ENCODE results near the gene SNX3.

- TF ChIP-seq CTCF (IDR thresholded peaks at IDR 0.05 in 4 of 5, conservative IDR thresholded peaks at IDR 0.05 in 1 of 5), result no peak
- TF ChIP-seq POLR2A (IDR thresholded peaks at IDR 0.05), result no peak
These were observed 65.6 kb downstream of the SNX3 start for GRCh38 chr6:108195209-108195608.

All from gastrocnemius medialis (tissue), 4 donors.